Progenitor cell of endocrine pancreas (in vitro differentiated cells): ENCODE data around the gene GTF2IRD1. TPM values are rescaled to one million over a fixed set of nuclear protein-coding genes. Genes with fewer than 3 reads are reported as not detected.
"Not testable (repeated sequence)": the region's sequence is repeated elsewhere in the genome, so short reads cannot be mapped to it uniquely, and the experiment has no call there.

Experiments
- DNase-seq: peaks from one replicate; pipeline ENCODE4 v3.0.0; 2021; ENCODE audit warnings: low spot score; ENCODE audit not compliant: unreplicated experiment
- H3K27ac Mint-ChIP-seq: 2 replicates; pipeline ENCODE4 v1.8.0; 2021; ENCODE audit warnings: mild to moderate bottlenecking, moderate library complexity, mixed read lengths
- H3K27me3 Mint-ChIP-seq: 2 replicates; pipeline ENCODE4 v1.8.0; 2021; ENCODE audit warnings: mixed read lengths
- H3K36me3 Mint-ChIP-seq: 2 replicates; pipeline ENCODE4 v1.8.0; 2022; ENCODE audit warnings: mixed read lengths; ENCODE audit not compliant: insufficient read depth
- H3K4me1 Mint-ChIP-seq: 2 replicates; pipeline ENCODE4 v1.8.0; 2021; ENCODE audit warnings: low read depth, mixed read lengths
- H3K4me3 Mint-ChIP-seq: 2 replicates; pipeline ENCODE4 v1.8.0; 2021; ENCODE audit warnings: low read depth, mild to moderate bottlenecking, moderate library complexity, mixed read lengths
- H3K9me3 Mint-ChIP-seq: 2 replicates; pipeline ENCODE4 v1.8.0; 2021; ENCODE audit warnings: low read depth, mixed read lengths
- total RNA-seq: library from RNA; stranded (reverse); gene quantifications from 2 replicates; pipeline ENCODE4 v1.2.1, GENCODE V29; 2021
- TF ChIP-seq, protein P1 (sequence below): fragments of 200-600 bp; sonication (generic); IDR thresholded peaks from one replicate; pipeline ENCODE4 v1.5.0; 2021; ENCODE audit warnings: antibody characterized with exemption, mild to moderate bottlenecking; ENCODE audit not compliant: unreplicated experiment

GTF2IRD1 gene
- total RNA-seq, 1 donor from 2014 or later, result 60.7 TPM

DNA sequence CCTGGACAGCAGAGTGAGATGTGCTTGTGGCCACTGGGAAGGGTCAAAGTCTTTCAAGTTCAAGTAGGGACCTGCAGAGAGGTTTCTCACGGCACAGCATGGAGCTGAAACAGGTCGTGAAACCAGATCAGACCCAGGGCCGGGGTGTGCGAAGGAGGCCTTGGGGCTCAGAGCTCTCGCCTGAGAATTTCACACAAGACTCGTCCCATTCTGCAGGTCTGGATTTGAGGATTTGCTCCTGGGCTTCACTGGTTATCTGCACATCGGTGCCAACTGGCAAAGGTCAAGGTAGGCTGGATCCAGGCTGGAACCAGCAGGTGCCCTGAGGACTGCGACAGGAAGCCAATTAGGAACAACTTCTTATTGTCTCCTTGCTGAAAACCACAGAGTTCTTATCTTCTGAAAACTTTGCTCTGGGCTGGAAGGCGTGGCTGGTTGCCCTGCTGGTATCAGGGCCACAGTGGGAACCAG is 179.8 kb downstream of the GTF2IRD1 start:
- DNase-seq, result no peak
- no peak overlapping the region for H3K4me3 Mint-ChIP-seq

DNA sequence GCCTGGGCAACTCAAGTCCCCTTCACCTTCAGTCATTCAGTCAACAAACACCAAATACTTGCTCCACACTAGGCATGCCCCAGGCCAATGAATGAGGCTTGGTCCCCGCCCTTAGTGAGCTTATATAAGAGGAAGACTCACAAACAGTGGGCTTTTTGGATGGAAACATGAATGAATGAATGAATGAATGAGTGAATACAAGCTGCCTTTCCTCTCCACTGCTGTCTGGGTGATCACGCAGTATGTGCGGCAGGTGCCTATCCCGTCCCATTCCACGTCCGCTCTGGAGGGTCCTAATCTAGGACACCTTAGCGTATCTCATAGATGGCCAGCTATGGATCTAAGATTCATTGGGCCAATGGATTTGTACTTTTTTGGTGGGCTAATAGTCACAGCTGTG is 184.0 kb downstream of the GTF2IRD1 start:
- no peaks in the 10 kb centered on the region for H3K9me3 Mint-ChIP-seq
- no peak overlapping the region for H3K4me3 Mint-ChIP-seq
- H3K27me3 Mint-ChIP-seq, result no peaks in the 10 kb centered on the region
- H3K27ac Mint-ChIP-seq, result no peak overlapping the region
- TF ChIP-seq, protein P1, sequence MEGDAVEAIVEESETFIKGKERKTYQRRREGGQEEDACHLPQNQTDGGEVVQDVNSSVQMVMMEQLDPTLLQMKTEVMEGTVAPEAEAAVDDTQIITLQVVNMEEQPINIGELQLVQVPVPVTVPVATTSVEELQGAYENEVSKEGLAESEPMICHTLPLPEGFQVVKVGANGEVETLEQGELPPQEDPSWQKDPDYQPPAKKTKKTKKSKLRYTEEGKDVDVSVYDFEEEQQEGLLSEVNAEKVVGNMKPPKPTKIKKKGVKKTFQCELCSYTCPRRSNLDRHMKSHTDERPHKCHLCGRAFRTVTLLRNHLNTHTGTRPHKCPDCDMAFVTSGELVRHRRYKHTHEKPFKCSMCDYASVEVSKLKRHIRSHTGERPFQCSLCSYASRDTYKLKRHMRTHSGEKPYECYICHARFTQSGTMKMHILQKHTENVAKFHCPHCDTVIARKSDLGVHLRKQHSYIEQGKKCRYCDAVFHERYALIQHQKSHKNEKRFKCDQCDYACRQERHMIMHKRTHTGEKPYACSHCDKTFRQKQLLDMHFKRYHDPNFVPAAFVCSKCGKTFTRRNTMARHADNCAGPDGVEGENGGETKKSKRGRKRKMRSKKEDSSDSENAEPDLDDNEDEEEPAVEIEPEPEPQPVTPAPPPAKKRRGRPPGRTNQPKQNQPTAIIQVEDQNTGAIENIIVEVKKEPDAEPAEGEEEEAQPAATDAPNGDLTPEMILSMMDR, result no peak
- DNase-seq, result no peak
- no peaks in the 10 kb centered on the region for H3K36me3 Mint-ChIP-seq
- H3K4me1 Mint-ChIP-seq, result peaks cover 5% of the 10 kb centered on the region

More for the DNA sequence above, 179.8 kb downstream of the GTF2IRD1 start:
- Mint-ChIP-seq H3K27me3 (no peaks in the 10 kb centered on the region), H3K9me3 (no peaks in the 10 kb centered on the region), H3K27ac (peak overlapping the region; percentile 89), H3K36me3 (no peaks in the 10 kb centered on the region), H3K4me1 (peaks cover 5% of the 10 kb centered on the region)
- TF ChIP-seq, protein P1, result no peak

DNA sequence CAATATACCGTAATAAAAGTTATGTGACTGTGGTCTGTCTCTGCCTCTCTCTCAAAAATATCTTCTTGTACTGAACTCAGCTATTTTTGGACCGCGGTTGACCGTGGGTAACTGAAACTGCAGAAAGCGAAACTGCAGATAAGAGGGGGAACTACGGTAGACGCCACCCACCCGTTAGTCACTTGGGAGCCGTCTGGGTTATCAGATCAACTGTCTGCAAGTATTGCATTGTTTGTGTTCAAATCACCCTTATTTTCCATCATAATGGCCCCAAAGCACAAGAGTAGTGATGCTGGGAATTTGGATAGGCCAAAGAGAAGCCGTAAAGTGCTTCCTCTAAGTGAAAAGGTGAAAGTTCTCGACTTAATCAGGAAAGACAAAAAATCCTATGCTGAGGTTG is 196.3 kb downstream of the GTF2IRD1 start:
- H3K9me3 Mint-ChIP-seq, DNase-seq, H3K27me3 Mint-ChIP-seq, H3K36me3 Mint-ChIP-seq: not testable (repeated sequence)
- Mint-ChIP-seq H3K27ac (peak overlapping the region; percentile 59), H3K4me3 (peak overlapping the region; percentile 22), H3K4me1 (peaks cover 18% of the 10 kb centered on the region)

DNA sequence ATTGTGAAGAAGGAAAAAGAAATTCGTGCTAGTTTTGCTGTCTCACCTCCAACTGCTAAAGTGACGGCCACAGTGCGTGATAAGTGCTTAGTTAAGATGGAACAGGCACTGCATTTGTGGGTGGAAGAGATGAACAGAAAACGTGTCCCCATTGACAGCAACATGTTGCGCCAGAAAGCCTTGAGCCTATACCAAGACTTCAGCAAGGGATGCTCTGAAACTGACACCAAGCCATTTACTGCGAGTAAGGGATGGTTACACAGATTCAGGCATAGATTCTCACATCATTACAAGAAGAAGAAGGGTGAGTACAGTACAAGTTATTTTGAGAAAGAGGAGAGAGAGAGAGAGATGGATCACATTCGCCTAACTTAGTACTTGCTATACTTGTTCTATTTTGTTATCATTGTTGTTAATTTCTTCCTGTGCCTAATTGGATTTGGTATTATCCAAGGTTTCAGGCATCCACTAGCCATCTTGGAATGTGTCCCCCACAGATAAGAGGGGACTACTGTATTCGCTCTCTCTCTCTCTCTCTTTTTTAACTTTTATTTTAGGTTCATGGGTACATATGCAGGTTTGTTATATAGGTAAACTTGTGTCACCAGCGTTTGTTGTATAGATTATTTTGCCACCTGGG is 196.9 kb downstream of the GTF2IRD1 start:
- not testable (repeated sequence) for DNase-seq, H3K36me3 Mint-ChIP-seq, H3K27me3 Mint-ChIP-seq, H3K27ac Mint-ChIP-seq, H3K4me3 Mint-ChIP-seq, H3K9me3 Mint-ChIP-seq
- peaks cover 23% of the 10 kb centered on the region for H3K4me1 Mint-ChIP-seq

DNA sequence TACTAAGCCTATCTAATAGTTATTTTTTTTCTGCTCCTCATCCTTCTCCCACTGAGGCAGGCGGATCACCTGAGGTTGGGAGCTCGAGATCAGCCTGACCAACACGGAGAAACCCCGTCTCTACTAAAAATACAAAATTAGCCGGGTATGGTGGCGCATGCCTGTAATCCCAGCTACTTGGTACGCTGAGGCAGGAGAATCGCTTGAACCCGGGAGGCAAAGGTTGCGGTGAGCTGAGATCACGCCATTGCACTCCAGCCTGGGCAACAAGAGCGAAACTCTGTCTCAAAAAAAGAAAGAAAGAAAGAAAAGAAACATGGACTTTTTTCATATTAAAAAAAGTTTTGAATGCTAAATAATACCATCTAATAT is 197.4 kb downstream of the GTF2IRD1 start:
- not testable (repeated sequence) for H3K27ac Mint-ChIP-seq, H3K9me3 Mint-ChIP-seq, H3K36me3 Mint-ChIP-seq, H3K27me3 Mint-ChIP-seq, H3K4me3 Mint-ChIP-seq, DNase-seq
- peaks cover 27% of the 10 kb centered on the region for H3K4me1 Mint-ChIP-seq

Other genes starting within 250 kb of the GTF2IRD1 start
- gene LAT2, start 243.9 kb upstream of the GTF2IRD1 start, total RNA-seq, result 0.89 and 1.1 TPM in 2 replicates
- 37.0 and 42.1 TPM in 2 replicates for gene RFC2, start 199.5 kb upstream of the GTF2IRD1 start, total RNA-seq
- 39.9 and 42.0 TPM in 2 replicates for gene CLIP2, start 164.5 kb upstream of the GTF2IRD1 start, total RNA-seq
- 605 and 607 TPM in 2 replicates for gene GTF2I, start 203.8 kb downstream of the GTF2IRD1 start, total RNA-seq